Upper lobe of left lung (tissue), 4 donors: ENCODE results near the gene SMIM38.

Source experiments
- CTCF ChIP-seq, 6 experiments: fragments of 450-650 bp in 4 of 6; fragments of 200-600 bp in 2 of 6; sonication (generic) in 2 of 6; IDR thresholded peaks; one replicate each; pipeline ENCODE4 v1.5.1; 2016 to 2019; ENCODE audit warnings: antibody characterized with exemption in 6 of 6
- EP300 ChIP-seq, 4 donors: sonication (generic); formaldehyde crosslinking; IDR thresholded peaks; one replicate each; pipeline ENCODE4 v1.5.1; 2017; ENCODE audit warnings: antibody characterized with exemption in 4 of 4, control low read depth in 2 of 4
- POLR2A ChIP-seq, 4 donors: fragments of 450-650 bp; IDR thresholded peaks; one replicate each; pipeline ENCODE4 v1.5.1; 2016 to 2017; ENCODE audit warnings: antibody characterized with exemption in 4 of 4, mild to moderate bottlenecking in 2 of 4

DNA sequence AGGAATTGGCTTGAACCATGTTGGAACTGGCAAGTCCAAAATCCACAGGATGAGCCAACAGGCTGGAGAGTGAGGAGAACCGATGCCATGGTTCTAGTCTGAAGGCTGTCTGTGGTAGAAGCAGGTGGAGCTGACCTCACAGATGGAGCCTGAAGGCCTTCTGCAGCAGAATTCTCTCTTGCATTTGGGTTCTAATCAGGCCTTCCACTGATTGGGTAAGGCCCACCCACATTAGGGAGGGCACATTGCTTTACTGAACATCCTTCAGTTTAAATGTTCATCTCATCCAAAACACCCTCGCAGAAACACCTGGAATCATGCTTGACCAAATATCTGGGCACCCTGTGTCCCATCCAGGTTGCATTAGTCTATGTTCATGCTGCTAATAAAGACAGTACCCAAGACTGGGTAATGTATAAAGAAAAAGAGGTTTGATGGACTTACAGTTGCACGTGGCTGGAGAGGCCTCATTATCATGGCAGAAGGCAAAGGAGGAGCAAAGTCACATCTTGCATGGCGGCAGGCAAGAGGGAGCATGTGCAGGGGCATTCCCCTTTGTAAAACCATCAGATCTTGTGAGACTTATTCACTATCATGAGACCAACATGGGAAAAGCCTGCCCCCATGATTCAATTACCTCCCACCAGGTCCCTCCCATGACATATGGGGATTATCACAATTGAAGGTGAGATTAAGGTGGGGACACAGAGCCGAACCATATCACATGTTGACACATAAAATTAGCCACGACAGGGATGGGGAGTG, 15.9 kb downstream of the SMIM38 start:
- TF ChIP-seq EP300 (IDR thresholded peaks at IDR 0.05), result no peak
- TF ChIP-seq CTCF (IDR thresholded peaks at IDR 0.05), result no peak
- TF ChIP-seq POLR2A (IDR thresholded peaks at IDR 0.05), result no peak
